K562 (cell line): ENCODE measurements around the gene CCN6.

Experiments
- ATF6 ChIP-seq: sonication (generic); formaldehyde crosslinking; IDR thresholded peaks from 2 replicates; pipeline ENCODE4 v1.4.0; 2020; ENCODE audit warnings: mild to moderate bottlenecking, missing genetic modification reagents
- CBX2 ChIP-seq: fragments of 200-600 bp; sonication (generic); IDR thresholded peaks from one replicate; pipeline ENCODE4 v1.6.1; 2012; ENCODE audit warnings: mild to moderate bottlenecking, low read length, inconsistent platforms; ENCODE audit not compliant: insufficient read depth, poor library complexity, severe bottlenecking
- FOXJ3 ChIP-seq: sonication (generic); formaldehyde crosslinking; IDR thresholded peaks from 2 replicates; pipeline ENCODE4 v1.4.0; 2020; ENCODE audit warnings: mild to moderate bottlenecking, missing genetic modification reagents
- POLR2A ChIP-seq: fragments of 450-650 bp; conservative IDR thresholded peaks from 2 replicates; pipeline ENCODE4 v1.6.1; 2016

GRCh38 chr6:112081569-112081968 is 27.7 kb downstream of the CCN6 start:
- TF ChIP-seq CBX2 (no peak), POLR2A (no peak), ATF6 (CRISPR knock-in tag) (no peak), FOXJ3 (CRISPR knock-in tag) (no peak)
